Transverse colon (tissue), 4 donors: ENCODE data around the gene SIPA1L2.

Experiments
- POLR2A ChIP-seq: fragments of 450-650 bp; IDR thresholded peaks from one replicate; pipeline ENCODE4 v1.6.1; 2016; ENCODE audit warnings: antibody characterized with exemption, mild to moderate bottlenecking, moderate library complexity
- POLR2AphosphoS5 ChIP-seq, 3 donors: sonication (generic); formaldehyde crosslinking; IDR thresholded peaks; one replicate each; pipeline ENCODE4 v1.6.1; 2016; ENCODE audit warnings: antibody characterized with exemption in 3 of 3
- TF ChIP-seq, protein P1 (sequence below), 5 experiments: fragments of 200-600 bp in 3 of 5; fragments of 450-650 bp in 2 of 5; sonication (generic) in 3 of 5; IDR thresholded peaks; 1 replicate in 2 of 5; 2 replicates in 3 of 5; pipeline ENCODE4 v1.5.1; 2016 to 2017; ENCODE audit warnings: antibody characterized with exemption in 5 of 5, inconsistent platforms in 3 of 5, mild to moderate bottlenecking in 2 of 5, moderate library complexity in 1 of 5

DNA sequence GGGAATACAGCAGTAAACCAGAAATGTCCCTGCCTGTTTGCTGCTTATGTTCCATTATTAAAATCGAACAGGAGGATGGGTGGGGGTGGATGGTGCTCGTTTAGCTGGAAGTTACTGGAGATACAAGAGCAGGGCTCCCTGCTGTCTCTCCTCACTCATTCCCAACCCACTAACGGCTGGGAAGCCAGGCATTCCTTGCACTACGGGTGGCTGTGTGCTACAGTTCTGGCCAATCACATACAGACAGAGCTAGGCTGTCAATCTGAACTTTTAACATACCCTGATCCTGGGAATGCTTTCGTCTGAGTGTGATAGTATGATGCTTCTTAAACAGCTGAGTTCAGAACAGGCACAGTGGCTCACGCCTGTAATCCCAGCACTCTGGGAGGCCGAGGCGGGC, 7.0 kb downstream of the SIPA1L2 start:
- TF ChIP-seq, protein P1, sequence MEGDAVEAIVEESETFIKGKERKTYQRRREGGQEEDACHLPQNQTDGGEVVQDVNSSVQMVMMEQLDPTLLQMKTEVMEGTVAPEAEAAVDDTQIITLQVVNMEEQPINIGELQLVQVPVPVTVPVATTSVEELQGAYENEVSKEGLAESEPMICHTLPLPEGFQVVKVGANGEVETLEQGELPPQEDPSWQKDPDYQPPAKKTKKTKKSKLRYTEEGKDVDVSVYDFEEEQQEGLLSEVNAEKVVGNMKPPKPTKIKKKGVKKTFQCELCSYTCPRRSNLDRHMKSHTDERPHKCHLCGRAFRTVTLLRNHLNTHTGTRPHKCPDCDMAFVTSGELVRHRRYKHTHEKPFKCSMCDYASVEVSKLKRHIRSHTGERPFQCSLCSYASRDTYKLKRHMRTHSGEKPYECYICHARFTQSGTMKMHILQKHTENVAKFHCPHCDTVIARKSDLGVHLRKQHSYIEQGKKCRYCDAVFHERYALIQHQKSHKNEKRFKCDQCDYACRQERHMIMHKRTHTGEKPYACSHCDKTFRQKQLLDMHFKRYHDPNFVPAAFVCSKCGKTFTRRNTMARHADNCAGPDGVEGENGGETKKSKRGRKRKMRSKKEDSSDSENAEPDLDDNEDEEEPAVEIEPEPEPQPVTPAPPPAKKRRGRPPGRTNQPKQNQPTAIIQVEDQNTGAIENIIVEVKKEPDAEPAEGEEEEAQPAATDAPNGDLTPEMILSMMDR (IDR thresholded peaks at IDR 0.05) = no peak
- TF ChIP-seq POLR2A (no peak), POLR2AphosphoS5 (IDR thresholded peaks at IDR 0.05) (no peak)
